ENCODE measurements around the gene CARD9. TPM values are rescaled to one million over a fixed set of nuclear protein-coding genes. Genes with fewer than 3 reads are reported as not detected.

Gene CARD9
- total and polyA plus RNA-seq, 2 of the 4 experiments (the other 2 are of a cell fraction) = 0.36 to 1.9 TPM

- TF ChIP-seq RAD21 (IDR thresholded peaks at IDR 0.05; ENCODE audit: low read length) = no peak
- TF ChIP-seq BHLHE40 (IDR thresholded peaks at IDR 0.05; ENCODE audit: low read depth, low read length) = no peak
- no peak for TF ChIP-seq CHD1 (IDR thresholded peaks at IDR 0.05; ENCODE audit: low read depth, low read length)
- no peak for TF ChIP-seq RCOR1 (IDR thresholded peaks at IDR 0.05; ENCODE audit: insufficient replicate concordance, low read length)
- TF ChIP-seq MXI1 (IDR thresholded peaks at IDR 0.05; ENCODE audit: borderline replicate concordance, low read depth, low read length) = no peak
- TF ChIP-seq RFX5 (IDR thresholded peaks at IDR 0.05; ENCODE audit: low read depth, low read length) = no peak
- TF ChIP-seq MAZ (IDR thresholded peaks at IDR 0.05; ENCODE audit: borderline replicate concordance, low read depth, low read length) = no peak
- TF ChIP-seq, protein P1, sequence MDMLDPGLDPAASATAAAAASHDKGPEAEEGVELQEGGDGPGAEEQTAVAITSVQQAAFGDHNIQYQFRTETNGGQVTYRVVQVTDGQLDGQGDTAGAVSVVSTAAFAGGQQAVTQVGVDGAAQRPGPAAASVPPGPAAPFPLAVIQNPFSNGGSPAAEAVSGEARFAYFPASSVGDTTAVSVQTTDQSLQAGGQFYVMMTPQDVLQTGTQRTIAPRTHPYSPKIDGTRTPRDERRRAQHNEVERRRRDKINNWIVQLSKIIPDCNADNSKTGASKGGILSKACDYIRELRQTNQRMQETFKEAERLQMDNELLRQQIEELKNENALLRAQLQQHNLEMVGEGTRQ (IDR thresholded peaks at IDR 0.05; ENCODE audit: low read depth, low read length) = no peak
- TF ChIP-seq, protein P2, sequence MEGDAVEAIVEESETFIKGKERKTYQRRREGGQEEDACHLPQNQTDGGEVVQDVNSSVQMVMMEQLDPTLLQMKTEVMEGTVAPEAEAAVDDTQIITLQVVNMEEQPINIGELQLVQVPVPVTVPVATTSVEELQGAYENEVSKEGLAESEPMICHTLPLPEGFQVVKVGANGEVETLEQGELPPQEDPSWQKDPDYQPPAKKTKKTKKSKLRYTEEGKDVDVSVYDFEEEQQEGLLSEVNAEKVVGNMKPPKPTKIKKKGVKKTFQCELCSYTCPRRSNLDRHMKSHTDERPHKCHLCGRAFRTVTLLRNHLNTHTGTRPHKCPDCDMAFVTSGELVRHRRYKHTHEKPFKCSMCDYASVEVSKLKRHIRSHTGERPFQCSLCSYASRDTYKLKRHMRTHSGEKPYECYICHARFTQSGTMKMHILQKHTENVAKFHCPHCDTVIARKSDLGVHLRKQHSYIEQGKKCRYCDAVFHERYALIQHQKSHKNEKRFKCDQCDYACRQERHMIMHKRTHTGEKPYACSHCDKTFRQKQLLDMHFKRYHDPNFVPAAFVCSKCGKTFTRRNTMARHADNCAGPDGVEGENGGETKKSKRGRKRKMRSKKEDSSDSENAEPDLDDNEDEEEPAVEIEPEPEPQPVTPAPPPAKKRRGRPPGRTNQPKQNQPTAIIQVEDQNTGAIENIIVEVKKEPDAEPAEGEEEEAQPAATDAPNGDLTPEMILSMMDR (conservative IDR thresholded peaks at IDR 0.05; ENCODE audit: low read depth, low read length) = no peak
- TF ChIP-seq FOS (IDR thresholded peaks at IDR 0.05; ENCODE audit: low read depth, low read length) = no peak
- Histone ChIP-seq H3K9me3 (ENCODE audit: control insufficient read depth, insufficient read depth, low read length) (no peaks in the 10 kb centered on the region), H2BK120ac (ENCODE audit: low read depth, low read length) (no peak overlapping the region), H3K4ac (ENCODE audit: low read depth, low read length) (no peak overlapping the region), H4K8ac (ENCODE audit: low read depth in 2 of 2, low read length in 2 of 2) (no peak overlapping the region), H2BK5ac (ENCODE audit: low read depth, low read length, poor library complexity, severe bottlenecking) (no peak overlapping the region), H2AFZ (replicated peaks; ENCODE audit: low read length, poor library complexity) (no peak overlapping the region), H3K27ac (ENCODE audit: insufficient read depth, low read length) (no peak overlapping the region), H3K4me2 (ENCODE audit: low read depth, low read length) (no peak overlapping the region), H2BK15ac (ENCODE audit: low read depth, low read length) (no peak overlapping the region), H3K9ac (ENCODE audit: low read depth, low read length) (no peak overlapping the region), H4K5ac (ENCODE audit: low read depth, low read length) (no peak overlapping the region), H3K14ac (replicated peaks; ENCODE audit: low read depth, low read length) (no peak overlapping the region), H3K18ac (ENCODE audit: low read depth, low read length) (no peak overlapping the region), H3K27me3 (ENCODE audit: control insufficient read depth, insufficient read depth, low read length) (no peaks in the 10 kb centered on the region), H3K4me3 (ENCODE audit: insufficient read depth, low read depth, low read length) (no peak overlapping the region), H3K79me1 (ENCODE audit: low read depth in 1 of 2, low read length in 2 of 2) (peaks cover 20 to 37% of the 10 kb centered on the region in 2 experiments), H2AK5ac (ENCODE audit: low read depth, low read length) (no peak overlapping the region), H3K9me1 (ENCODE audit: insufficient read depth, low read length) (no peaks in the 10 kb centered on the region), H2BK20ac (ENCODE audit: low read depth, low read length) (no peak overlapping the region), H4K20me1 (ENCODE audit: insufficient read depth, low read length) (peaks cover 16% of the 10 kb centered on the region), H4K91ac (ENCODE audit: insufficient read depth, low read depth, low read length) (no peak overlapping the region), H3K56ac (ENCODE audit: extremely low read depth, insufficient read depth, low read length) (no peak overlapping the region), H3K23ac (ENCODE audit: low read depth, low read length) (no peak overlapping the region), H3K36me3 (ENCODE audit: control insufficient read depth, insufficient read depth, low read length) (peaks cover 59% of the 10 kb centered on the region), H2AK9ac (replicated peaks; ENCODE audit: low read depth, low read length, poor library complexity) (no peak overlapping the region), H3K4me1 (ENCODE audit: control insufficient read depth, insufficient read depth, low read length) (peaks cover 9% of the 10 kb centered on the region)
- intact Hi-C loops (cut with micrococcal nuclease) (no loop called here), dilution Hi-C loops (cut with HindIII; ENCODE audit: low sequenced_read_pairs, unreplicated experiment) (no loop called here), in situ Hi-C loops (cut with MboI; ENCODE audit: low sequenced_read_pairs) (no loop called here)
- no TSS peak for BruUV-seq (replicated peaks)
- ATAC-seq (ENCODE audit: low read depth) = no peak
- CTCF ChIA-PET = no interaction called here
- POLR2A ChIA-PET (ENCODE audit: unreplicated experiment) = interaction anchor here (0.6 kb wide), 1 partner anchor 17 kb away, joined by 3 read pairs; no protein-coding TSS in a partner anchor
- WGBS, 2 experiments (ENCODE audit: extremely low coverage in 2 of 2, insufficient read length in 1 of 2) = 100% methylated on average over 1 of the region's 4 CpGs; no CpG with 5 or more reads in 1 of the 2 experiments
- no peak for DNase-seq
Measured at GRCh38 chr9:136396219-136396515, 22.7 kb upstream of the CARD9 start.

Measured in IMR-90 (cell line).